Hematopoietic multipotent progenitor cell treated with erythropoietin and hydrocortisone succinate and interleukin-3 and kit ligand, for 17 days (in vitro differentiated cells): Measurements from ENCODE around the gene OSTN.

Source experiments
- DNase-seq: peaks from one replicate; pipeline ENCODE4 v3.0.0-alpha.2; 2015; ENCODE audit warnings: low spot score

OSTN gene

DNA sequence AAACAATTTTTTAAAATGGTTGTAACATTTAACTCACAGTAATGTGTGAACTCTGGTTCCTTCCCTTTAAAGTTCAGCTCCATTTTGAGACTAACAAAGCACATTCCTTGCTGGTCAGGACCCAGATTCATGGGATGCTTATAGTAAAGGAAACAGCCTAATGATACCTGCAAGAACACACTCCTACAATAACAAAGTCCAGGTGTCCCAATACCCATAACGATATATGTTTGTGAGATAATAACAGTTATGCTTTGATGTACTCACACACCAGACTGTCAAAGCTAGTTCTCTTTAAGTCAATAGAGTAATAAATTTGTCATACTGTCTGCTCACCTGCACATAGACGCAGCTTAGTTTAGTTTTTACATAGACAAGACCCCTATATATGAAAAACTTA, 114.3 kb downstream of the OSTN start:
- no peak for DNase-seq

- DNase-seq, result no peak
Measured at GRCh38 chr3:191314109-191314728, 115.2 kb downstream of the OSTN start.
